SH-SY5Y (cell line): ENCODE data around the gene PROSER3.

Source experiments
- GATA2 ChIP-seq: IDR thresholded peaks from 2 replicates; pipeline ENCODE4 v1.6.1; 2011; ENCODE audit warnings: mild to moderate bottlenecking, low read depth, low read length
- GATA3 ChIP-seq: IDR thresholded peaks from 2 replicates; pipeline ENCODE4 v1.6.1; 2011; ENCODE audit warnings: low read depth, mild to moderate bottlenecking, low read length, moderate library complexity

DNA sequence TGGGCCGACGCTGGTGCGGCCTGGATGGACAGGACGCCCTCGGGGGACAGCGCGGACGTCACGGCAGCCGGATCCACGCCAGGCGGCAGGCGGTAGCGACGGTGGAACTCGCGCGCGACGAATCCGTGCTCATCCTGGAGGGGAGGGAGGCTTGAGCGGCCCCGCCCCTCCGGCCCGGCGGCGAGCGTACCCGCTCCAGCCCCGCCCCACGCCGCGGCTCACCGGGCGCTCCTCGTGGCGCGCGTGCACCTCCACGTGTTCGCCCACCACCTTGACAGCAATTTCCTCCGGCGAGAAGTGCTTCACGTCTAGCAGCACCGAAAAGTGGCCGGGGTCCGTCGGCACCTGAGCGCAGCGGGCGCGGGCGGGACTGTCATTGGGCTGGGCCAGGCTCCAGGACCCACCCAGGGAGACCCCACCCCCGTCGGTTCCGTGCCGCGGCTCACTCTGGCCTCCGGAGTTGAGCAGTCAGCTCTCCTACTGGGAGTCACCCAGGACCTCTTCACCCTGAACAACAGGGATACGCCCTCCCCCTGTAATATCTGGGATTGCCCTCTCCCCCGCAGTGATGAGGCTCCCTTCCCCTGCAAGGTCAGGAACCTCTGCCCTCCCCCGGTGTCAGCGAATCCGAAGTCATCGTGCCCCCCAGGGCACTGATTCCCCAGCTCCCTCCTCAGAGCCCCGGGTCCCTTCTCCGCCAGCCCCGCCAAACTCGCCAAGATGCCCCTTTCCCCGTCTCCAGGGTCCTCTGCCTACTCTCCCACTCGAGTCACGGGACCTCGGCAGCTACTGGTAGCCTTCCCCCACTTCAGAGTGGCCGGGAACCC lies 2.2 kb upstream of the PROSER3 start:
- TF ChIP-seq GATA2 (no peak), GATA3 (no peak)
